ENCODE measurements around the gene GAB2. TPM values are rescaled to one million over a fixed set of nuclear protein-coding genes. Genes with fewer than 3 reads are reported as not detected.

Gene GAB2
- total RNA-seq, 1 experiment from 2014 or later: 5.0 TPM

DNA sequence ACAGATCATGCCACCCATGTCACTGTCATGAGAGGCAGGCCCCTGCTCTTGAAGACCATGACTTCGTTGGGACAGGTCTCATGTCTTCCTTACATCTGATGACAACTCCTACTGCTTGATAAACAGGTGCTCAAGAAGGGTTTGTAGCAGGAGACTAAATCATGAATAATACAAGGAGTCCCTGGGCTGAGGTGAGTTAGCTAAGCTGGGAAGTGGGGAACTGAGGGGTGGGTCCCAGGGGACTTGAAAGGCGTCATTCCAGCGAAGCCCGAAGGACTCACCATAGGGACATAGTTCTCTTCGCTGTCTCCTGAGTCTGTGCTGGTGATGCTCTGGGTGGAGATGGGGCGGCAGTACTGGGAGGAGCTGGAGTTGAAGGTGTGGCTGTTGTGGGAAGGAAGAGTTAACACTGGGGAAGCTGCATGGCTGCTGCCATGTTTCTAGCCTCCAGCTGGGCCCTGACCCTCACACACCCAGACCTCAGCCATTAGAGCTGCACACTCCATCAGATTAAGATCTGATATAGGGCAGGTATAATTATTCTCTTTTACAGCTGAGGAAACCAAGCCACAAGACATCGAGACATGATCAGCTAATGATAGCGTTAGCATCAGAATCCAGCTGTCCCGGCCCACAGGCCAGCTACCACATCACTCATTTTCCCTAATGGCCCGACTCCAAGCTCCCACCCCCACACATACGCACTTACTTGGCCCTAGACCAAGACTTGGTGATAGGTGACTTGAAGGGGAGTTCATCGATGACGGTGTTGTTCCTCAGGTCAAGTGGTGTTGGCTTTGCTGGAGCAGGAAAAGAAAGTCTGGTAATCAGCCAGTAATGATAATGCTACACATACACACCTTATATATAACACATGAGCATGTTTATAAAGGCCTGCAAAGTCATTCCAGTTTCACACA is 196.0 kb downstream of the GAB2 start:
- DNase-seq (ENCODE audit: low read depth): no peak

DNA sequence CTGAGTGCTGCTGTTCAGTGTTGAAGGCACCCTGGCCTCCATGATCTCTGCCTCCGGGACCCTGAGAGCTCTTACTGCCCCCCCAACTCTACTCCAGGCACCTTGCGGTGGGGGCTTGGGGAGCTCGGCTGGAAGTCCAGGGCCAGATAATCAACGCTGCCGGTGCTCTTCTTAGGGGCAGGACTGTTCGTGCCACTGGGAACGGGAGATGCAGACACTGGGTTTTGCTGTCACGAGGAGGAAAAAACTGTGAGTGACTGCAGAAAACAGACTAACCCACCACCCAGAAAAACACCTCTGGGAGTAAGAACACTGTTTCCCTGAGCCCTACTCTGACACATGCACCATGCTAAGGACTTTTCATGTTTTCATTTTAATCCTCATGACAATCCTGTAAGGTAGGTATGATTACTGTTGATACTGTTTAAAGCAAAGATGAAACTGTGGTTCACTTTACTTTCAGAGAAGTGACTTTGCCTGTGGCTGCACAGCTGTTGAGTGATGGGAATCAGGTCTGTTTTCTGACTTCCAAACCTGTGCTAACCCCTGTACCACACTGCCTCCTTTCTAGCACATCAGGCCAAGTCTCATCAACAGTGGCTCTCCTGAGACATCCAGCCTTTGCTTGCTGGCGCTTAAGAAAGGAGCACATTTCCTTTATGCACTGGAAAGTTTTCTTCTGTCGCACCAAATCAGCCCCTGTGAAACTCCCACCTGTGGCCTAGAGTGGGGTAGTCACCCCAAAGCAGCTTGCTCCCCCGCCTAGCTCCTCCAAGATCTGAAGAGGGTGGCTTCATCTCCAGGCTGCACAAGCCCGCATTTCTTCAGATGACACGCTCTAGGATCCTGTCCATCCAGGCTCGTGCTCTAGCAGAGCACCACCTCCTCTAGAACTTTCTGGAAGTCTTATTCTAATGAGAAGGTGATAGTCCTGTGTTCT is 197.1 kb downstream of the GAB2 start:
- no peak for DNase-seq (ENCODE audit: low read depth)

DNA sequence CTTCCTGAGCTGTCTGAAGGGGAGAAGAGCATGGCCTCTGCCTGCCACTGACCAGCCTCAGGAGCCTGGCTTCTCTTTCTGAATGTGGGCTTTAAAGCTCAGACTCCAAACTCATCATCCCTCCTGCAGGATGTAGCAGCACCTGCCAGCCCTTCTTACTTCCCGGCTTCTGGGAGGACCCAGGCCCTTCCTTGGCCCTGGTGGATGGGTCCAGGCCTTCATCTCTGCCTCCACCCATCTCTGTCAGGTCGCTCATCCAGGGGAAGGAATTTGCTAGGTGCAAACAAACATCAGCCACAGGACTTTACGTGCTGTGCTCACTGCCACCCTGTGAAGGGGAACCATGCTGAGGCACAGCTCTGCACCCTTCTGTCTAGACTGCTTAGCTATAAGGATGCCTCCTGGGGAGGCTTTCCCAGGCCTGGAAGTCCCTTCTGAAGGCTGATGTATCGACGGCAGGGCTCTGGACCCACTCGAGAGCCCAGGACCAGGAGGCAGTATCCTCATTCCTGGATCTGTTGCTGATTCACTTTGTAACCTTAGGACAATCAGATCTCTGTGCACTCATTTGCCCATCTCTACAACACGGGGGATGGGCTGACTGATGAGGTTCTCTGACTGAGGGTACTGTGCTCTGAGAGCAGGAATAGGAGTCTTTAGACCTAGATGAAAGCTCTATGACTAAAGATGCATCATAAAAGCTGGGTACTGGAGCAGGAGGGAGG is 198.0 kb downstream of the GAB2 start:
- no peak for DNase-seq (ENCODE audit: low read depth)

DNA sequence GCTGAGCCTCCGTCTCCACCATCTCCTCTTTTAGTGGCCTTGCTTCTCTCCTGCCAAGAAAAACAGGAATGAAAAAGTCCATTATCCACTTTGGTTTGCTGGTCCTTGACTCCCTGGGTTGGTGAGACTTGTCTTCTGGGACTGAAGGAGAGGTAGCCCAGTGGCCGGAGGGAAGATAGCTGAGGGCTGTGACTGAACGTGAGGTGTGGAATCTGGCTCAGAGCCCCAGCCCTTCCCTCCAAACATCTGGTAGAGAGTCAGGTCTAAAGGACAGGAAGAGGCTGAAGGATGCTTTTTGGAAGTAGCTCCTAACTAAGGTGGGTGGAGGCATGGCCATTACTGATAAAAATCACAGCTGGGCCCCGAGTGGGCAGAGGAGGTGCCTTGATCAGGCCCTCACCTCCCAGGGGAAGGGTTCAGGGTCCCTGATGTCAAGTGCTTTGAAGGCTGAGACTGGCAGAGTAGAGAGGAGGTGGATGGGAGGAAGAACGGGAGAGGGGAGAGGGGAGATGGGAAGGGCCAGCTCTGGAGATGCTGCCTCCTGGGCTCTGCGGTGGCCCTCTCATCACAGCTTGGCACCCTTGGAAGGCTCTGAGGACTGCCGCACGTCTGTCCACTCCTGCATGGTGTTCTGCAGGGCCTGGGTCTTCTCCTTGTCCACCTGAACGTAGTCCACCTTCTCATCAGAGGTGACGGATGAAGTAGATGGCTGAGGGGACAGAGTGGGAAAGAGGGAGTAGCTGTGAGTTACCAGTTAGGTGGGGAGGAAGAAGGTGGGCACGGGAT is 198.7 kb downstream of the GAB2 start:
- no peak for DNase-seq (ENCODE audit: low read depth)

DNA sequence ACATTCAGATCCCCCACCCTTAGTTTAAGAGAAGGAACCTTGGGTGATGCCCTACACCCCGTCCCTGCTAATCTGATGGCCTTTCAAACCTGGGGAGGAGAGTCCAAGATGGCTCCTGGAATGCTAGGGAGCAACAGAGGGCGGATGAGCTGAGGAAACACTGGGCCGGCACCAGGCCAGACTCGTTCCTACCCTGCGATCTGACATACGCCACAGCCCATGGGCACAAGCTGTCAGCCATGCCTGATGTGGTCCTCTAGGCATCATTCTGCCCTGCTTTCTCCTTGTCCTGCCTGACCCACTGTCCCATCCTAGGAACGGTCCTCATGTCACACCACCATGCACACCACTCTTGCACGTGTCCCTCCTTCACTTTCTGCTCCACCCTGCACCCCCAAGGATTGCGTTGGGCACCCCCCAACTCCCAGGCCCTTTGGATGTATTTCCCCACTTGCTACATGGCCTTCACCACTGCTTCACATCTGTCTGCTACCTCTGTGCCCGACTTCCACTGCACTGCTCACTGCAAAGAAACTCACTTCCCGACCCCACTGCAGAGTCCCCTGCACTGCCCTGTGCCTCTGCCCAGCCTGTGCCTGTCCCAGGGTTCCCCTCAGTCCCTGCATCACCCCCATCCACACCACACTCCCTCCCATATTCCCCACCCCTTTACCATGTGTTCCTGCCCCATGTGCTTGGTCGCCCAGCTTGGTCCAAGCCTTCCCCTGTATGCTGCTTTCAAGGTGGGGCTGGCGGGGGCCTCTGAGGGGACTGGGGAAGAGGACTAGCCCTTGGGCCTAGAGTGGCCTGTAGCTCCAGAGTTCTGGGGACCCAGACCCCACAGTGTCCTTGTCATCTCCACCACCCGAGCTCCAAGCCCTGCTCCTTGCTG is 199.7 kb downstream of the GAB2 start:
- DNase-seq (ENCODE audit: low read depth): no peak

DNA sequence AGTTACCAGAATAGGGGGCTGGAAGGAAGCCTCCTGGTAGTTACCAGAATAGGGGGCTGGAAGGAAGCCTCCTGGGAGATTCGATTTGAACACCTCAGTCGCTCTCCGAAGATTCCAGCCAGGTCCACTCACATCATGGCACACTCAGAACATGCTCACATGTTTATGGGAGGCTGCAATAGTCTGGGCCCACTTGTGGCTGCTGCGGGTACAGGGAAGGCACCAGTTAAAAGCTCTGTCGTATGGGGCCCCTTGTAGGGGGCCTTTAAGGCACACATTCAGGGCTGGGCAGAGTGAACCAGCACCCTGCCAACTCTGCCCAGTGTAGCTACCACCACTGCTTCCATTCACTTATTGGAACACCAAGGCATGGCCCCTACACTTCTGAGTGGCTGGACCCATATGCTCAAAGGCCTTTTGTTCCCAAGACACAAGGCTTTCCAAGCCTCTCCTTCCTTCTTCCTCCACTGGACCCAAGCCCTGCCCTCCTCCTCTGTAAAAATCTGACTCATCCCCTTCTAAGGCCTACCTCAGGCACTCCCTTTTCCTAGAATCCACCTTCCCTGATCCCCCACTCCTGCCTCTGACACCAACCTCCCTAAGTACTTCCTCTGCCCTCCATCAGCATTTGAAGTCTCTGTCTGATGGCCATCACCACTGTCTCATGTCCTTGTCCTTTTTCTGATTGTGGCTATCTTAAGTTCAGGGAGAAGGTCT is 200.9 kb downstream of the GAB2 start:
- peak; percentile 7 for DNase-seq (ENCODE audit: low read depth)

DNA sequence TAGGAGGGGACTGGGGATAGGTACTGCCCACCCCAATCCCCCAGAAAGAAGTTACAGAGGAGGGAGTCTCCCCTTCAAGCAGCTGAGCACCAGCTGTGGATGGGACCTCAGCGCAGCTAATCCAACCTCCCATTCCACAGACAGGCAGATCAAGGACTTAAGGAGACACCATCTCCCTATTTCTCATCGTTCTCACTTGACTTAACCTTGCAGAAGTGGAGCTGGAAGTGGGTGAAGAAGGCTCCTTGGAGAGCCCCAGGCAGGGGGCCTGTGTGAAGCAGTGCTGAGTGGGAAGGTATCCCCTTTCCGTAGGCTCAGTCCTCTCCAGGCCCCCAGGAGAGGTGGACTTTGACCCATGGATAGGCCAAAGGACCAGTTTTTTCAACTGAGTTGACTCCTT is 201.6 kb downstream of the GAB2 start:
- DNase-seq (ENCODE audit: low read depth): no peak

DNA sequence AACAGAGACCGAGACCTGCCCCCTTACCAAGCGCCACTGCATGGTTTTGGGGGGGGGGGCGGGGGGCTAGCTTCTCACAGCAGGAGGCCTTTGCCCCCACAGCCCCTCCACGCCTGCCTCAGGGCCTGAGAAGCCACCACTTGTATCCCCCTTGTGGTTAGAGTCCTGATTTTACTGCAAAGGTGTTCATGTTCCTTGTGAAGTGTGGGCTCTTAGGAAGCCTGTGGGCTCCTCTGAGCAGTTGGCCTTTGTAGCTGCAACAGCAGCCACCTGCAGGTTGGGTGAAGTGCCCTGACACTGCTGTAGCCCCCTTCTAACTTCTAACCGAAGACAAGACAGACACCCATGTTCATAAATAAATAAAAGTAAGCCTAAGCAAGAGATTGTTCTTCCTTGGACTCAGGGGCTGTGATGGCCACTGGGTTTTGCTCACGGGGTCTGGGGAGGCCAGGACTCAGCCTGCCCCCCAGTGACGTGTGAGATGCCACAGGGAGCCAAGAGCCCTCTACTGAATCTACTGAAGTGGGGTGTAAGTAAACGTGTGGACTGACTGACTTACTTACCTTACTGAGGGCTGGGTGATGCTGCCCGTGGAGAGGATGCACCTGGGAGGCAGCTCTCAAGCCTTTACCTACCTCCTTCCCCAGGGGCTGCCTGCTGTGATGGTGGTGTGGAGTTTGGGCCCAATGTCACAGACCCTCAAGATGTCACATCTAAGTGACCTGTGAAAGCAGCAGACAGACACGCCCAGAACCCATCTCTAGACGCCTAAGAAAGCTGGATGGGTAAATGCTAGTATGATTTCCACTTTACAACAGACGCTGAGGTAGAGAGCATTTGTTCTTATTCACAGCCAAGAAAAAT is 203.1 kb downstream of the GAB2 start:
- DNase-seq (ENCODE audit: low read depth): no peak

DNA sequence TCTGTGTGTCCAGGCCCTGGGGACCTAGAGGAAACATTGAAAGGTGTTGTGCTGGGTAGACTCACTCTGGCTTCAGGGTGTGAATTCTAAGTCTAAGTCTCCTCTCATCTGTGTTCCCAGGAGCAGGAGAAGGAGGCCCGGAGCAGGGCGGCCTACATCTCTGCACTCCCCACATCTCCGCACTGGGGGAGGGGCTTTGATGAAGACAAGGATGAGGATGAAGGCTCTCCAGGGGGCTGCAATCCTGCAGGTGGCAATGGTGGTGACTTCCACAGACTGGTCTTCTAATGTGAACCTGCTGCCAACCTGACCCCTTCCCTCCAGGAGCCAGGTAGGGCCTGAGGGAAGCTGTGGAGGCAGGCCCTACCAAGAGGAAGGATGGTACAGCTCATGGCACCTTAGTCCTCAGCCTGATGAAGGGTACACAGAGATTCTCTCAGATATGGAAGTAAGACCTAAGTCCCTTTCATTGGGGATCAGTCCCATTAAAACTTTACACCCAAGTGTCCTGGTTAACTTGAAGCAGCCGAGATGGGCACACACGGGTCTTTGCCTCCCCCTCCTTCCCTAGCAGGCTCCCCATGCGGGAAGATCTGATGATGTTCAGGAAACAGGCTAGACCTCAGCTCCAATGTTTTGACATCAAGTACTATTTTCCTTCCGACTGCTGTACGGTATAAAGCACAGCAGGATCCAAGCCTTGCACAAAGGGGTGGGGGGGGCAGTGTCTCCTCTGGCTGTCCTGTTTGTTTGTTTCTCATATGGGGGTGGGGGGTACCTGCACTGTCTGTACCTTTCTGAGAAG is 203.9 kb downstream of the GAB2 start:
- DNase-seq (ENCODE audit: low read depth): no peak

DNA sequence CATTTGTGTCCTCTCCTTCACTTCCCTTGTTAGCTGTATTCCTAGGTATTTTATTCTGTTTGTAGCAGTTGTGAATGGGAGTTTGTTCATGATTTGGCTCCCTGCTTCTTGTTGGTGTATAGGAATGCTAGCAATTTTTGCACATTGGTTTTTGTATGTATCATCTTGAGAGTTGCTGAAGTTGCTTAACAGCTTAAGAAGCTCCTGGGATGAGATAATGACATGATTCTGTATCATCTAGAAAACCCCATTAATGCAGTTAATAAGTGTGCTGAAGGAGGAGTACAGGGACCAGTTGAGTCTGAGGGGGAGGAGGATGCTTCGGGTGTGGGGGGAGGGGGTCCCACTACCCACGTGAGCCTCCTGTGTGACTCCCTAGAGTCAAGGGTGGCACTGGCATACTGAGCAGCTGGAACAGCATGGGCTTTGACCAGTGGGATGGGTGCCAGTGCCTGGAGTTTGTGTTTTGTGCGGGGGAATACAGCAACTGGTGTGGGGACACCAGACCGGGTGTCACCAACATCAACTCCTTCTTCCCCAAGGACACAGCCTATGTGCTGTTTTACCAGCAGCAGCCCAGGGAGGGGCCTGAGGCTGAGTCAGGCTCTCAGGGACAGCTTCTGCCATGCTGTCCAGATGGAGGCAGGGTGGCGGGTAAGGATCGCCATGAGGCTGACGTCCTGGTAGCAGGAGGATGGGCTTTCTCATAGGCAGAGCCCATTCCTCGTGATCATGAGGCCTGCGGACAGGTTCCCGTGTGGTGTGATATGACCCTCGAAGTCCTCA is 204.8 kb downstream of the GAB2 start:
- DNase-seq (ENCODE audit: low read depth): no peak

DNA sequence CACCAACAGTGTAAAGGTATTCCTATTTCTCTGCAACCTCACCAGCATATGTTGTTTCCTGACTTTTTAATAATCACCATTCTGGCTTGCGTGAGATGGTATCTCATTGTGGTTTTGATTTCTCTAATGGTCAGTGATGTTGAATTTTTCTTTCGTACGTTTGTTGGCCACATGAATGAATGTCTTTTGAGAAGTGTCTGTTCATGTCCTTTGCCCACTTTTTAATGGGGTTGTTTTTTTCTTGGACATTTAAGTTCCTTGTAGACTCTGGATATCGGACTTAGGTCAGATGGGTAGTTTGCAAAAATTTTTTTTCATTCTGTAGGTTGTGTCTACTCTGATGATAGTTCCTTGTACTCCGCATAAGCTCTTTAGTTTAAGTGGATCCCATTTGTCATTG is 206.1 kb downstream of the GAB2 start:
- DNase-seq (ENCODE audit: low read depth): no peak

DNA sequence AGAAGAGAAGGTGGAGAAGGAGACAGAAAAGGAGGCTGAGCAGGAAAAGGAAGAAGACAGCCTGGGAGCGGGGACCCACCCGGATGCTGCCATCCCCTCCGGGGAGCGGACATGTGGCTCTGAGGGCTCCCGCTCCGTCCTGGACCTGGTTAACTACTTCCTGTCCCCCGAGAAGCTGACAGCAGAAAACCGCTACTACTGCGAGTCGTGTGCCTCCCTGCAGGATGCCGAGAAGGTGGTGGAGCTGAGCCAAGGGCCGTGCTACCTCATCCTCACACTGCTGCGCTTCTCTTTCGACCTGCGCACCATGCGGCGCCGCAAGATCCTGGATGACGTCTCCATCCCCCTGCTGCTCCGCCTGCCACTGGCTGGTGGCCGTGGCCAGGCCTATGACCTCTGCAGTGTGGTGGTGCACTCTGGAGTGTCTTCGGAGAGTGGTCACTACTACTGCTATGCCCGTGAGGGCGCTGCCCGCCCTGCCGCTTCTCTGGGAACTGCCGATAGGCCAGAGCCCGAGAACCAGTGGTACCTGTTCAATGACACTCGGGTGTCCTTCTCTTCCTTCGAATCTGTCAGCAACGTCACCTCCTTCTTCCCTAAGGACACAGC is 207.5 kb downstream of the GAB2 start:
- DNase-seq (ENCODE audit: low read depth): no peak

DNA sequence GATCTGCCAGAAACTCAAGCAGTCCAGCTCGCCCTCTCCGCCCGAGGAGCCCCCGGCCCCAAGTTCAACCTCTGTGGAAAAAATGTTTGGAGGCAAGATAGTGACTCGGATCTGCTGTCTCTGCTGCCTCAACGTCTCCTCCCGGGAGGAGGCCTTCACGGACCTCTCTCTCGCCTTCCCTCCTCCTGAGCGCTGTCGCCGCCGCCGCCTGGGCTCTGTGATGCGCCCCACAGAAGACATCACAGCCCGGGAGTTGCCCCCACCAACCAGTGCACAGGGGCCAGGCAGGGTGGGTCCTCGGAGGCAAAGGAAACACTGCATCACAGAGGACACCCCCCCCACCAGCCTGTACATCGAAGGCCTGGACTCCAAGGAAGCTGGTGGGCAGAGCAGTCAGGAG is 208.1 kb downstream of the GAB2 start:
- no peak for DNase-seq (ENCODE audit: low read depth)

DNA sequence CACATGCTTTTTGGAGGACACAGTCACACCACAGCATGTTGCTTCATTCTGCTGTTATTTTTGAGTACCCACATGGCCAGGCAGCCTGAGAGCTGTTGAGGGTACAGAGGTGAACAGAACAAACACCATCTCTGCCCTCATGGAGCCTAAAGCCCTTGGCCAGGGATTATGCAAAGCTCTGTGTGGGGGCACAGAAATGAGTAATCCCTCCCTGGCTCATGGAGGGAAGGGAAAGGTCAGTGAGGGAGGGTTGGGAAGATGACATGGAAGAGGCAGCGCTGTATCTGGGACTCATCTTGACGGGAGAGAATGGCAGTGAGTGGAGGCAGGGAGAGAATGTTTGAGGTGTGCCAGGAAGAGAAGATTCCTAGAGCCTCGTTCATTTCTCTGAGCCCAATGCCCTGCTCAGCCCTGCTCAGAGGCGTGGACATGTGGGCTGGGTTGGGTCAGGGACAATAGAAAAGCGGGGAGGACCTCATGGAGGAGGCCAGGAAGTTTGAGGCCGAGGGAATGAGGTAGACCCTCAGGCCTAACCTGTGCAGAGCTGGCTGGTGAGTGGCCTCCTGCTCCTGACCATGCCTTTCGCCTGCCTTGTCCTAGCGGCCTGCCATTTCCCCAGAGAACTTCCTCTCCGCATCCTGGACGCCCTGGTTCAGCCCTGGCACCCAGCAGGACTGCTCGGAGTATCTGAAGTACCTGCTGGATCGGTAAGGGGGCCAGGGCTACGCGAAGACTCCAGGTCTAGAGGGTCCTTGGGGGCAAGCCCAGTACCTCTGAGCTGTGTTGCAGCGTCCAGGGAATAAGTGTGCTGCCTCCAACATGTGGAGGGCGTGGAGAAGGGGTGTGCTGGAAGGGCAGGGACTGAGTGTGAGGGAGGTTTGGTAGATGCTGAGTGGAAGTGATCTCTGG is 209.1 kb downstream of the GAB2 start:
- DNase-seq (ENCODE audit: low read depth): no peak

DNA sequence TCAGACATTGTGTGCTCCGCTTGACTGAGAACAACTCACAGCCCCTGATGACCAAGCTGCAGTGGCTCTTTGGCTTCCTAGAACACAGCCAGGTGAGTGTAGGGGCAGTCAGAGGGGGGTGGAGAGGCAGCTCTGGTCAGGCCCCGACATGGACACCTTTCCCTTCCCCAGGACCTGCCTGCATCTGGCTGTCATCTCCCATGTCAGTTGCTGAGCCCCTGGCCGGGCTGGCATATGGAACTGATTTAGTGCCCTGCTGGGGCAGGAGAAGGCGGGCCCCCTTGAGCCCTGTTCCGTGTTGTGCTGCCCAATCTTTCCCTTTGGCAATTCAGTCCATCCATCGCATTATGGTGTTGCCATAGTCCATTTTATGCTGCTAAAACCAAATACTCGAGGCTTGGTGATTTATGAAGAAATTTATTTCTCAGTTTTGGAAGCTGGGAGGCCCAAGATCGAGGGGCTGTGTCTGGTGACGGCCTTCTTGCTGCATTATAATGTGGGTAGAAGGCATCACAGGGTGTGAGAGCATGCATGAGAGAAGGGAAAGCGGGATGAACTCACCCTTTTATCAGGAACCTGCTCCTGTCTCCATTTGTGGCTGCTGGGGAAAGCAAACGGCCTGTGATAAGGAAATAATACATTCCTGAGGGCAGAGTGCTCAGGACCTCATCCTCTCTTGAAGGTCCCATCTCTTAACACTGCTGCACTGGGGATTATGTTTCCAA is 209.9 kb downstream of the GAB2 start:
- DNase-seq (ENCODE audit: low read depth): no peak

Measured in RPMI7951 (cell line).